Transverse colon (tissue), 4 donors: ENCODE data around the gene BIRC6.

Source experiments
- POLR2AphosphoS5 ChIP-seq, 3 donors: sonication (generic); formaldehyde crosslinking; IDR thresholded peaks; one replicate each; pipeline ENCODE4 v1.6.1; 2016; ENCODE audit warnings: antibody characterized with exemption in 3 of 3
- TF ChIP-seq, protein P1 (sequence below), 5 experiments: fragments of 200-600 bp in 3 of 5; fragments of 450-650 bp in 2 of 5; sonication (generic) in 3 of 5; IDR thresholded peaks; 1 replicate in 2 of 5; 2 replicates in 3 of 5; pipeline ENCODE4 v1.5.1; 2016 to 2017; ENCODE audit warnings: antibody characterized with exemption in 5 of 5, inconsistent platforms in 3 of 5, mild to moderate bottlenecking in 2 of 5, moderate library complexity in 1 of 5

DNA sequence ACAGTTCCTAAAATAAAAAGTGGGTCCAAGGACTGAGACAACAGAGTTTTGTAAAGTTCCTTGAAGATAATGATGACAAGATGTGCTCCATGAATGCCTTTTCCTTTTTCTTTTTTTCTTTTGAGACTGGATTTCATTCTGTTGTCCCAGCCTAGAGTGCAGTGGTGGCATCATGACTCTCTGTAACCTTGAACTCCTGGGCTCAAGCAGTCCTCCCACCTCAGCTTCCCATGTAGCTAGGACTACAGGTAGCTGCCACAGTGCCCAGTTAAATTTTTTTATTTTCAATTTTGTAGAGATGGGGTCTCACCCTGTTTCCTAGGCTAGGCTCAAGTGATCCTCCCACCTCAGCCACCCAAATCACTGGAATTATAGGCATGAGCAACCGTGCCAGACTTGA is 254.9 kb downstream of the BIRC6 start:
- TF ChIP-seq, protein P1, sequence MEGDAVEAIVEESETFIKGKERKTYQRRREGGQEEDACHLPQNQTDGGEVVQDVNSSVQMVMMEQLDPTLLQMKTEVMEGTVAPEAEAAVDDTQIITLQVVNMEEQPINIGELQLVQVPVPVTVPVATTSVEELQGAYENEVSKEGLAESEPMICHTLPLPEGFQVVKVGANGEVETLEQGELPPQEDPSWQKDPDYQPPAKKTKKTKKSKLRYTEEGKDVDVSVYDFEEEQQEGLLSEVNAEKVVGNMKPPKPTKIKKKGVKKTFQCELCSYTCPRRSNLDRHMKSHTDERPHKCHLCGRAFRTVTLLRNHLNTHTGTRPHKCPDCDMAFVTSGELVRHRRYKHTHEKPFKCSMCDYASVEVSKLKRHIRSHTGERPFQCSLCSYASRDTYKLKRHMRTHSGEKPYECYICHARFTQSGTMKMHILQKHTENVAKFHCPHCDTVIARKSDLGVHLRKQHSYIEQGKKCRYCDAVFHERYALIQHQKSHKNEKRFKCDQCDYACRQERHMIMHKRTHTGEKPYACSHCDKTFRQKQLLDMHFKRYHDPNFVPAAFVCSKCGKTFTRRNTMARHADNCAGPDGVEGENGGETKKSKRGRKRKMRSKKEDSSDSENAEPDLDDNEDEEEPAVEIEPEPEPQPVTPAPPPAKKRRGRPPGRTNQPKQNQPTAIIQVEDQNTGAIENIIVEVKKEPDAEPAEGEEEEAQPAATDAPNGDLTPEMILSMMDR (IDR thresholded peaks at IDR 0.05): no peak
- no peak for TF ChIP-seq POLR2AphosphoS5 (IDR thresholded peaks at IDR 0.05)
